Metanephros (tissue), 2 donors: ENCODE data around the gene PDE6G. TPM values are rescaled to one million over a fixed set of nuclear protein-coding genes. Genes with fewer than 3 reads are reported as not detected.

Source experiments
- small RNA-seq: library from RNA; depleted of rRNA; stranded (forward); fragments of <200 nt; gene quantifications from one replicate; pipeline ENCODE3, GENCODE V24; 2014; ENCODE audit warnings: low replicate concordance
- total RNA-seq: library from RNA; depleted of rRNA; stranded (reverse); fragments of >200 nt; gene quantifications from one replicate; pipeline ENCODE4 v1.2.3, GENCODE V29; 2014

Gene PDE6G
- total RNA-seq: 4.4 TPM

DNA sequence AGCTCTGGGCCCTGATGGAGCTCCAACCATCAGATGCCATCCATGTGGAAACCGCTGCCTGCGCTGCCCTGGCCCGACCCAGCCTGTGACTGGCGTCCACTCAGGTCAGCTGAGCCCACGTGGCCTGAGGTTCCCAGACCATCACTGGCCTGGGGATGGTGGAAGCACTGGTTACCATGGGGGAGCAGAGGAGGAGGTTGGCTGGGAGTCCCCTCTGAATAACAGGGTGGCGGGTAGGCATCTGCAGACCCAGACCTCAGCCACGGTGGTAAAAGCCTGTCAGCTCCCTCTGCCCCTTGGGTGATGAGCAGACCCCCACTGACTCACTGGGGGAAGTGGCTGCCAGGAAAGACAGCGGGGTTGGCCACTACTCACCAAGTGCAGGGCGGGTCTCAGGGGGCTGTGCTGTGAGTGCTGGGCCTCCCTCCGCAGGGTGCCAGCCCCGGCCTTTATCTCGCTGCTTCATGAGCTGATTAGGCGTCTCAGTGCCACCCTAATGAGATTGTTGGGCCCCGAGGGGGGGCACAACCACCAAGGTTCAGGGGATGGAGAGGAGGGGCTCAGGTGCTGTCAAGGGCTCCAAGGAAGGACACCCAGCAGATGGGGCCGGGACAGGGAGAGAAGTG, at the start of gene PDE6G:
Gene PDE6G (minus strand): TSS at position 425 of the 626 bp plus-strand sequence. CDS start 3,237 bp downstream, outside the sequence.

DNA sequence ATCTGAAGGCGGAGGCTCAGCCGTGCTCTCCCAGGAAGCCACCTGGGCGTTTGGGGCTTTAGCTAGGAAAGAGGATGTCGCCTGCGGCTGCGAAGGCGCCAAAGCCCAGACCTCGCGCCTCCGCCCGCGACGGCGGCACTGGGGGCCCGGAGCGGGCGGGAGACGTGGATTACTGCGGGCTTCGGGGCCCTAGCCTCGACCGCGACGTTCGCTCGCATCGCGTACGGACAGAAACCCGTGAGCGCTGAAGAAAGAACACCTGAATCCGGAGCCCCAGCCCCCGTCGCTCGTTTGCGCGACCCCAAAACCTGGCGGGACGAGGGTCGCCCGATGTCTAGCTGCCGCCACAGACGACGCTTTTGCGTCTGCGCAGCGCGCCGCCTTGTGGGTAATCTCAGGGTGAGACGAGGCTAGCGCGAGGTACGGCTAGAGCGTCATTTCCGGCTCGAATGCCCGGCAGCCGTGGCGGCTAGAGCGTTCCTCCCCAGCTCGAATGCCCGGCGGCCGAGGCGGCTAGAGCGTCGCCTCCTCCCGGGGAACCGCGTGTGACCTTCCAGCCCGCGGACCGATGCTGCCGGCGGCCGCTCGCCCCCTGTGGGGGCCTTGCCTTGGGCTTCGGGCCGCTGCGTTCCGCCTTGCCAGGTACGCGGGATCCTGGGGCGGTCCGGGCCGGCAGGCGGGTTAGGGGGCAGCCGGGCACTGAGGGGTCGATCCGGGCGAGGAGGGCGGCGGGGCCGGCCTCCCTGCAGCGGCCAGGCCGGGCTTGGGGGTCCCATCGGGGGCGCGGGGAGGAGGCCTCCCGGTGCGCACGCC, 46.8 kb upstream of the PDE6G start, which contains the start of gene MRPL12:
Gene MRPL12 (plus strand): TSS at position 434 of the 813 bp plus-strand sequence. CDS start 135 bp downstream, at position 569.

DNA sequence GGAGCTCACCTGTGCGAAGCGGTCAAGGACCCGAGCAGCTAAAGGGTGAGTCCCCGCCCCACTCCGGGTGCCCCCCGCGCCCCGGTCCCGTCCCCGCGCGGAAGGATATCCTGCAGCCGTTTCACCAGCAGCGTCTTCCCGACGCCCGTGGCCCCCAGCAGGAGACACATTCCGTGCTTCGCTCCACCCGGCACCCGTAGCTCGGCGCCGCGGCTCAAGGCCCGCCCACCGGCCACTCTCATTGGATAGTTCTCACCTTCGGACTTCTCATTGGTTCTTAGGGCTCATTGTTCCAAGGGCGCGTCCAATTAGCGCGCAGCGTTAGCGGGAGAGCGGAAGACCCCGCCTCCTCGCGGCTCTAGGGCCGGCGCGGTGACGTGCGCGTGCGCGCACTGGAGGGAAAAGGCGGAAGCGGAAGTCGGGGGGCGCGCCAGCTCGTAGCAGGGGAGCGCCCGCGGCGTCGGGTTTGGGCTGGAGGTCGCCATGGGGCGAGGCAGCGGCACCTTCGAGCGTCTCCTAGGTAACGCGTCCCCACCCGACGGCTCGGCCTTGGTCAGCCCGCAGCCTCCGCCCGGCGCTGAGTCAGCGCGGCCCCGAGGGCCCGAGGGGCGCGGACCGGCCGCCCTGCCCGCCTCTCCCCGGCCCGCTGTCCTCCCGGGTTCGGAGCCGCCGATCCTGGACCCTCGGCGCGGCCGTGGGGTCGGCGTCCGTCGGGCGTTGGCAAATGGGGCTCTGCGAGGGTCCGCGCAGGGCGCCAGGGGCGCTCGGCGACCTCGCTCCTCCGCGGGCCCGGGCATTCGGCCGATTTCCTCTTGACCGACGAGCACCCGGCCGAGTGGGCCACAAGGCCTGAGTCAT, 27.5 kb upstream of the PDE6G start, which contains the start of the genes ARL16 and HGS:
Gene ARL16 (minus strand): TSS at position 214 of the 858 bp plus-strand sequence. CDS start 44 bp downstream, at position 170.
Gene HGS (plus strand): TSS at position 428 of the 858 bp plus-strand sequence. CDS start 56 bp downstream, at position 484.

GRCh38 chr17:81666342-81667191, 10.2 kb upstream of the PDE6G start, which contains the start of the genes CCDC137 and OXLD1:
Gene CCDC137 (plus strand): TSS chr17:81666737. CDS start chr17:81666767, 30 bp downstream.
Gene OXLD1 (minus strand): TSS chr17:81666605. CDS start chr17:81666577, 28 bp downstream.

GRCh38 chr17:81636505-81637288, 19.6 kb downstream of the PDE6G start, which contains the start of the genes NPLOC4 and TSPAN10:
Gene NPLOC4 (minus strand): TSS chr17:81637112. CDS start chr17:81636930, 182 bp downstream.
Gene TSPAN10 (plus strand): TSS chr17:81637196. CDS start chr17:81642413, 5,217 bp downstream.

Small RNAs within 50 kb of the gene (small RNA-seq; reads per million reads assigned to genes)
- not detected for gene MIR6786

Other genes with a start within 250 kb of the PDE6G start
- gene ACTG1, start 143.7 kb downstream of the PDE6G start, total RNA-seq: 5,181 TPM
- gene FSCN2, start 128.2 kb downstream of the PDE6G start, total RNA-seq: 4.1 TPM
- 29.5 TPM for gene FAAP100, start 104.2 kb downstream of the PDE6G start, total RNA-seq
- 55.6 TPM for gene NPLOC4, start 19.4 kb downstream of the PDE6G start, total RNA-seq
- gene TSPAN10, start 19.3 kb downstream of the PDE6G start, total RNA-seq: 3.9 TPM
- 16.5 TPM for gene OXLD1, start 10.1 kb upstream of the PDE6G start, total RNA-seq
- 8.1 TPM for gene CCDC137, start 10.2 kb upstream of the PDE6G start, total RNA-seq
- 56.7 TPM for gene ARL16, start 27.3 kb upstream of the PDE6G start, total RNA-seq
- 82.9 TPM for gene HGS, start 27.5 kb upstream of the PDE6G start, total RNA-seq
- gene MRPL12, start 46.8 kb upstream of the PDE6G start, total RNA-seq: 23.5 TPM
- 15.3 TPM for gene SLC25A10, start 55.7 kb upstream of the PDE6G start, total RNA-seq
- gene GCGR, start 147.6 kb upstream of the PDE6G start, total RNA-seq: 14.0 TPM
- 95.2 TPM for gene MCRIP1, start 176.7 kb upstream of the PDE6G start, total RNA-seq
- 5.7 TPM for gene PPP1R27, start 178.5 kb upstream of the PDE6G start, total RNA-seq
- gene P4HB, start 204.0 kb upstream of the PDE6G start, total RNA-seq: 276 TPM
- 113 TPM for gene ARHGDIA, start 214.8 kb upstream of the PDE6G start, total RNA-seq
- gene ALYREF, start 235.0 kb upstream of the PDE6G start, total RNA-seq: 61.4 TPM
- 75.0 TPM for gene ANAPC11, start 235.2 kb upstream of the PDE6G start, total RNA-seq
- gene NPB, start 245.7 kb upstream of the PDE6G start, total RNA-seq: 1.3 TPM